HG03432 (cell line): Measurements from ENCODE around the gene ZNF366.

Source experiments
- ATAC-seq: cut with Tn5 transposase; IDR thresholded peaks from one replicate; pipeline ENCODE4 v1.9.1; 2021; ENCODE audit warnings: mild to moderate bottlenecking, moderate library complexity; ENCODE audit not compliant: unreplicated experiment

The ZNF366 gene

GRCh38 chr5:72468606-72469005, 38.6 kb downstream of the ZNF366 start:
- ATAC-seq: no peak

GRCh38 chr5:72468024-72468423, 39.2 kb downstream of the ZNF366 start:
- ATAC-seq: no peak

- ATAC-seq: no peak
Measured at GRCh38 chr5:72467461-72467860, 39.7 kb downstream of the ZNF366 start.

GRCh38 chr5:72465601-72466563, 41.3 kb downstream of the ZNF366 start:
- peak; percentile 83 for ATAC-seq

GRCh38 chr5:72465066-72465465, 42.1 kb downstream of the ZNF366 start:
- peak; percentile 31 for ATAC-seq

DNA sequence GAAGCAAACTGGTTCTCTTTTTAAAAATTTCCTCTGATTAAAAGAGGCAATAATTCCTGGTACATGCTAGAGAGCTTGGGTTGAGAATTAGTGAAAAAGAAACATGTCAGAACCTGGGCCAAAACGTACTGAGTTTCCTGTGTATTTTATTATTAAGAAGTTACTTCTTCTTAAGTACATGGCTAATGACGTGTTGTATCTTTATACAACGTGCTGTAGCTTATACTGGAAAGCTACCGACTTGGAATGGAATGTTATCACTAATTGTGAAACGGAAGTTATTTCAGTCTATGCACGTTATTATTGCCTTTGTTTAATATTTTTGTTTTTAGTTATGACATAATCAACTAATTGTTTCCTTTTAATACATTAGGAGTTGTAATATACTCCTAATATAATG, 43.1 kb downstream of the ZNF366 start:
- ATAC-seq: no peak

- ATAC-seq: no peak
Measured at GRCh38 chr5:72463449-72464052, 43.7 kb downstream of the ZNF366 start.

DNA sequence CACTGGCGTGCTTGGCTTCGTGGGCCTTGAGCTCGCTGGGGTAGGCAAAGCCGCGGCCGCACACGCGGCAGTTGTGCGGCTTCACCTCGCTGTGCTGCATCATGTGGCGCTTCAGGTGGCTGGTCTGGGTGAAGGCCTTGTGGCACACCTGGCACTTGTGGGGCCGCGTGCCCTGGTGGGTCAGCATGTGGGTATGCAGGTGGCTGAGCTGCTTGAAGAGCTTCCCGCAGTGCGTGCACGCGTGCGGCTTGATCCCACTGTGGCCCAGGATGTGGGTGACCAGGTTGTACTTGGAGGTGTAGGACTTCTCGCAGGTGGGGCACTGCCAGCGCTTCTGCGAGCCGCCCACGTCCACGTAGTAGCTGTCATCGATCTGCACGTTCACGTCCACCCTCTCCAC, 46.8 kb downstream of the ZNF366 start:
- ATAC-seq: no peak

- ATAC-seq: no peak
Measured at GRCh38 chr5:72459913-72460312, 47.3 kb downstream of the ZNF366 start.

- ATAC-seq: peak; percentile 51
Measured at GRCh38 chr5:72459089-72459661, 48.0 kb downstream of the ZNF366 start.

DNA sequence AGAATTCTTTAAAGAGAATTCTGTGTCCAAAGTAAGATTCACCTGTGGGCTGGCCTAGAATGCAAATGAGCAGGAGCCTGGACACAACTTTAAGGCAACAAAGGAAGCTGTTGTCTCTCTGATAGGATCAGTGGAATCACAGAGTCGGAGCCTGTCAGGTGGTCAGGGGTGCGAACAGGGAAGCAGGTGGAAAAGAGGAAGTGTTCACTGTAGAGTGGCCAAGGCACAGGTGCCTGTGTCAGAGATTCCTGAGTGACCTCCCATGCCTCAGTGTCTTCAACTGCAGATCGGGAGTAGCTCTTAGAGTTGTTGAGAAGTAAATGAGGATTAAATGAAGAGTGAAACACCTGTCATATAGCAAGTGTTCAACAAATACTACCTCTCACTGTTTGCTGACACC, 48.8 kb downstream of the ZNF366 start:
- ATAC-seq: no peak

GRCh38 chr5:72457491-72457890, 49.7 kb downstream of the ZNF366 start:
- no peak for ATAC-seq

DNA sequence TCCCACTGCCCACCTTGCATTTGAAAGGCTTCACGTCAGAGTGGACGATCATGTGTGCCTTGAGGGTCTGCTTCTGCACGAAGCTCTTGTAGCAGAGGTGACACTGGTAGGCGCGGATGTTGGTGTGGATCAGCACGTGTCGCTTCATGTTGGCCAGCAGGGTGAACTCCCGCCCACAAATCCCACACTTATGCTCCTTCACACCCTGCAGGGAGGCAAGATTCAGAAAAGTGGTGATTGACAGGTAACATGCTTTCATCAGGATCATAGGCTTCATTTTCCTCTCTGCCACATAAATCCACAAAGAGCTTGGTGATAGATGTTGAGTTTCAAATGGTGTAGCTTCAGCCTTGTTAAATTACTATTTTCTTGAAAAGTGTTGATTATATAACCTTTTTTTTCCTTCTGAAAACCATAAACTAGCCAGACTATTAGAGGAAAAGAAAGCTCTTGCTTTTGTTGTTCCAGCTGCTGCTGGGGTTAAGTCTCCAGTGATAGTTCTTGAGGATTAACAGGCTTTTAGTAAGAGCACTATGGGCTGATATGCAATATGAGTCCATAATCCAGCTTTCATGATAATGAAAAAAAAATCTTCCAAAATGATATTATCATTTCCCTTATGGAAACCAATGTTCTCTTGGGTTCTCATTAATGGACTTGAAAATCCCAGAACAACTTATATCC, 50.7 kb downstream of the ZNF366 start:
- ATAC-seq: no peak

DNA sequence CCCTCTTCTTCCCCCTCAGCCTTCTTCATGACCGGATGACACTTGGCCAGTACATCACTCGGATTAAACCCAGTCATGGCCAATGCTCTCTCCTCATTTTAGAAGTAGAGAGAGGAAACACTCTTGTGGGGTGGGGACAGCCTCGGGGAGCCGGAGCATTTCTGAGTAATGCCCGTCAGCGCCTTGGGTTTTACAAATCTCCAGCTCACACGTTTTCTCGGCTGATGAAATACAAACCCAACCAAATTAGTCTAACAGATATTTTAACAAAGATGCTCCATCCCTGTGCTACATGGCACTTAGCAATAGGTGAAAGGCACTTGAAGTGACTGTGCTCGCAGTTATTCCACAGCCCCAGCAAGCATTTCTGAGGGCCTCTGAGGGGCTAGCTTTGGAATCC, 51.7 kb downstream of the ZNF366 start:
- ATAC-seq: no peak

- ATAC-seq: no peak
Measured at GRCh38 chr5:72454996-72455395, 52.2 kb downstream of the ZNF366 start.

GRCh38 chr5:72453246-72453775, 53.9 kb downstream of the ZNF366 start:
- no peak for ATAC-seq

GRCh38 chr5:72452515-72453245, 54.5 kb downstream of the ZNF366 start:
- peak; percentile 9 for ATAC-seq

DNA sequence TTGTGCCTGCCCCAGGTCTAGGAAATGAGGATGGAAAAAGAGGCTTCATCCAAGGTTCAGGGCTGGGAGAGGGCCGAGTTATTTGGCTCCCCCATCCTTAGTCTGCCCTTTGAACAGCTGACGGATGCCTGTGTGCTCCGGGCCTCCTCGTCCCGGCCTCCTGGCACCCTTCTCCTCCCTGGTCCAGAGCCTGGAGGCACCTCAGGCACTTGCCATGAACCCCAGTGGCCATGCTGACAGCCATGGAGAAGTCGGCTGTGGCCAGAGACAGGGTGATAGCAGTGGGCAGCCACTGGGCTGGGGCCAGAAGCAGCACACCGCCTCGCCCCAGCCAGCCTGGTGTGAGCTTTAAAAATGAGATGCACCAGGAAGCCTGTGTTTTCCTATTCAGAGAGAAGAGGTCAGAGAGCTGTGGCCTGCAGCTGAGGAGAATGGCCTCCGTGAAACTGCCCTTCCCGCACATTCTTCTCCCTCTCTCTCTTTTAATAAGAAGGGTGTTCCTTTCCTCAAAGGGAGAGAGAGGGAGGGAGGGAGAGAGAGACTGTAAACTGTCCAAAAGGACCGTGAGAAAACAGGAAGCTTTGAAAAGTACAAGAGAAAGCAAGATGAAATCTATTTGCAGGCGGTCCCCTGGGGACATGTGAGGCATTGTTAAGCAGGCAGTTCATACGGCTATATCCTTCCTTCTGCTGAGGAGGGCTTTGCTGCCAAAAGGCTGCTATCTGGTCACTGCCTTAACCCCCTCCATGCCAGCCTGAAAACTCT, 55.3 kb downstream of the ZNF366 start:
- peak; percentile 89 for ATAC-seq

GRCh38 chr5:72448368-72448767, 58.8 kb downstream of the ZNF366 start:
- ATAC-seq: no peak

- no peak for ATAC-seq
Measured at GRCh38 chr5:72447751-72448150, 59.5 kb downstream of the ZNF366 start.
